ENCODE results near the gene PGBD5.

- TF ChIP-seq HMGXB4 (CRISPR knock-in tag; IDR thresholded peaks at IDR 0.05; ENCODE audit: borderline replicate concordance in 1 of 2, low read depth in 1 of 2) (no peak), IRF2 (CRISPR knock-in tag; IDR thresholded peaks at IDR 0.05) (no peak), ZNF530 (CRISPR knock-in tag; IDR thresholded peaks at IDR 0.05; ENCODE audit: low read depth) (no peak), CTCF (CRISPR knock-in tag; IDR thresholded peaks at IDR 0.05) (no peak), SUZ12 (IDR thresholded peaks at IDR 0.05; ENCODE audit: low read depth, low read length) (no peak)
Measured at GRCh38 chr1:230377324-230377723, 48.8 kb downstream of the PGBD5 start.
